ENCODE data around the gene AAMP.
"Not testable (repeated sequence)": the region's sequence is repeated elsewhere in the genome, so short reads cannot be mapped to it uniquely, and the experiment has no call there.

DNA sequence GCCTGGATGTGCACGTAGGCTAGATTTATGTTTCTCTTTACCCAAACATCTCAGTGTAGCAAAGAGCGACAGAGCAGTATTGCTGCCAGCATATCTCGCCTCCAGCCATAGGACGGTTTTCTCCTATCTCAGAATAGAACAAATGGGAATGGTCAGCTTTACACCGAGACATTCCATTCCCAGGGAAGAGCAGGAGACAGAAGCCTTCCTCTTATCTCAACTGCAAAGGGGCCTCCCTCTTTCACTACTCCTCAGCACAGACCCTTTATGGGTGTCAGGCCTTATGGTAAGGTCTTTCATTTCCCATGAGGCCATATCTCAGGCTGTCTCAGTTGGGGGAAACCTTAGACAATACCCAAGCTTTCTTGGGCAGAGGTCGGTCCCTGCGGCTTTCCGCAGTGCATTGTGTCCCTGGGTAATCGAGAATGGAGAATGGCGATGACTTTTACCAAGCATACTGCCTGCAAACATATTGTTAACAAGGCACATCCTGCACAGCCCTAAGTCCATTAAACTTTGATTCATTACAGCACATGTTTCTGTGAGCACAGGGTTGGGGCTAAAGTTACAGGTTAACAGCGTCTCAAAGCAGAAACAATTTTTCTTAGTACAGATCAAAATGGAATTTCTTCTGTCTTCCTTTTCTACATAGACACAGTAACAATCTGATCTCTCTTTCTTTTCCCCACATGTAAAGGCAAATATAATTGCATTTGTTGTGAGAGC lies 41.8 kb upstream of the AAMP start:
- TF ChIP-seq, protein P1, sequence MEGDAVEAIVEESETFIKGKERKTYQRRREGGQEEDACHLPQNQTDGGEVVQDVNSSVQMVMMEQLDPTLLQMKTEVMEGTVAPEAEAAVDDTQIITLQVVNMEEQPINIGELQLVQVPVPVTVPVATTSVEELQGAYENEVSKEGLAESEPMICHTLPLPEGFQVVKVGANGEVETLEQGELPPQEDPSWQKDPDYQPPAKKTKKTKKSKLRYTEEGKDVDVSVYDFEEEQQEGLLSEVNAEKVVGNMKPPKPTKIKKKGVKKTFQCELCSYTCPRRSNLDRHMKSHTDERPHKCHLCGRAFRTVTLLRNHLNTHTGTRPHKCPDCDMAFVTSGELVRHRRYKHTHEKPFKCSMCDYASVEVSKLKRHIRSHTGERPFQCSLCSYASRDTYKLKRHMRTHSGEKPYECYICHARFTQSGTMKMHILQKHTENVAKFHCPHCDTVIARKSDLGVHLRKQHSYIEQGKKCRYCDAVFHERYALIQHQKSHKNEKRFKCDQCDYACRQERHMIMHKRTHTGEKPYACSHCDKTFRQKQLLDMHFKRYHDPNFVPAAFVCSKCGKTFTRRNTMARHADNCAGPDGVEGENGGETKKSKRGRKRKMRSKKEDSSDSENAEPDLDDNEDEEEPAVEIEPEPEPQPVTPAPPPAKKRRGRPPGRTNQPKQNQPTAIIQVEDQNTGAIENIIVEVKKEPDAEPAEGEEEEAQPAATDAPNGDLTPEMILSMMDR (IDR thresholded peaks at IDR 0.05), result not testable (repeated sequence)
- not testable (repeated sequence) for TF ChIP-seq POLR2A (IDR thresholded peaks at IDR 0.05; ENCODE audit: low read depth); POLR2AphosphoS5 (IDR thresholded peaks at IDR 0.05); EP300 (IDR thresholded peaks at IDR 0.05)

Data from esophagus muscularis mucosa (tissue), 4 donors.